A673 (cell line): Measurements from ENCODE around the gene DOK1.

ENCODE experiments used
- CTCF ChIP-seq: fragments of 300-800, 200-600 bp; sonication (generic); conservative IDR thresholded peaks from 2 replicates; pipeline ENCODE4 v1.5.1; 2017; ENCODE audit warnings: low read depth, mild to moderate bottlenecking, antibody characterized with exemption, low read length, moderate library complexity, mixed read lengths
- EZH2 ChIP-seq: fragments of 200-600 bp; sonication (generic); IDR thresholded peaks from 2 replicates; pipeline ENCODE4 v1.6.1; 2017; ENCODE audit warnings: borderline replicate concordance, low read depth, mild to moderate bottlenecking, mixed read lengths, antibody characterized with exemption, low read length; ENCODE audit not compliant: poor library complexity, severe bottlenecking

- TF ChIP-seq CTCF (no peak), EZH2 (no peak)
Measured at GRCh38 chr2:74602586-74603281, 48.2 kb downstream of the DOK1 start.
